Measurements from ENCODE around the gene AUP1. TPM values are rescaled to one million over a fixed set of nuclear protein-coding genes. Genes with fewer than 3 reads are reported as not detected.

AUP1 gene
- total RNA-seq, 2 donors from 2014 or later = 76.3 to 88.9 TPM

DNA sequence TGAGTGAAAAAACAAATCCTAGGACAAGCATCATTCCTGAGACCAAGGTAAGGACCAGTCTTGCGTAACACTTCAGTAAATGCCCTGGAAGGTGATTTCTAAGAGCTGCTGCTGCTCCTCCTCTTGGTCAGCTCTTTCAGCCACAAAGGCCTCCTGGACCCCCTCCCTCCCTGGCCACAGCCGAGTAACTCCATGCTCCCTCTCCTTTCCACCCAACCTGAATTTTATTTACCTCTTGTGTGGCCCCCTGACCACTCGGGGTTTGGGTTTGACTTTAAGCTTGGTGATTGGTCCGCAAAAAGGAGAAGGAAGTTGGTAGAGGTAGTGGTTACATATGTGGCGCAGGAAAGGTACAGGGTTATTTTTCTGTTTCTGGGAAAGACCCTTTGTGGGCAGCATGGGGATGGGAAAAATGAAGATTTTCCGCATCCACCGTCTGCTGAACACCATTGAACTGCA is 9.4 kb upstream of the AUP1 start:
- Mint-ChIP-seq H3K4me1 (peaks cover 9% of the 10 kb centered on the region), H3K4me3 (no peak overlapping the region), H3K36me3 (ENCODE audit: low read depth) (peaks cover under 1% of the 10 kb centered on the region), H3K27me3 (ENCODE audit: insufficient read depth) (peaks cover 2% of the 10 kb centered on the region), H3K27ac (no peak overlapping the region), H3K9me3 (no peaks in the 10 kb centered on the region)
- Histone ChIP-seq H3K36me3 (ENCODE audit: control insufficient read depth, insufficient read depth, low read length) (no peaks in the 10 kb centered on the region), H3K9me3 (ENCODE audit: control insufficient read depth, low read length) (no peaks in the 10 kb centered on the region), H3K4me3 (ENCODE audit: low read length) (no peak overlapping the region), H3K27ac (ENCODE audit: low read depth, low read length) (no peak overlapping the region), H3K27me3 (ENCODE audit: control insufficient read depth, insufficient read depth, low read length, poor library complexity, severe bottlenecking) (no peaks in the 10 kb centered on the region), H3K4me1 (ENCODE audit: control insufficient read depth, insufficient read depth, low read length) (no peaks in the 10 kb centered on the region), H3K9ac (ENCODE audit: extremely low read depth, low read length, poor library complexity, severe bottlenecking) (no peak overlapping the region)
- no peak for DNase-seq
- TF ChIP-seq, protein P1, sequence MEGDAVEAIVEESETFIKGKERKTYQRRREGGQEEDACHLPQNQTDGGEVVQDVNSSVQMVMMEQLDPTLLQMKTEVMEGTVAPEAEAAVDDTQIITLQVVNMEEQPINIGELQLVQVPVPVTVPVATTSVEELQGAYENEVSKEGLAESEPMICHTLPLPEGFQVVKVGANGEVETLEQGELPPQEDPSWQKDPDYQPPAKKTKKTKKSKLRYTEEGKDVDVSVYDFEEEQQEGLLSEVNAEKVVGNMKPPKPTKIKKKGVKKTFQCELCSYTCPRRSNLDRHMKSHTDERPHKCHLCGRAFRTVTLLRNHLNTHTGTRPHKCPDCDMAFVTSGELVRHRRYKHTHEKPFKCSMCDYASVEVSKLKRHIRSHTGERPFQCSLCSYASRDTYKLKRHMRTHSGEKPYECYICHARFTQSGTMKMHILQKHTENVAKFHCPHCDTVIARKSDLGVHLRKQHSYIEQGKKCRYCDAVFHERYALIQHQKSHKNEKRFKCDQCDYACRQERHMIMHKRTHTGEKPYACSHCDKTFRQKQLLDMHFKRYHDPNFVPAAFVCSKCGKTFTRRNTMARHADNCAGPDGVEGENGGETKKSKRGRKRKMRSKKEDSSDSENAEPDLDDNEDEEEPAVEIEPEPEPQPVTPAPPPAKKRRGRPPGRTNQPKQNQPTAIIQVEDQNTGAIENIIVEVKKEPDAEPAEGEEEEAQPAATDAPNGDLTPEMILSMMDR (conservative IDR thresholded peaks at IDR 0.05) = no peak
- 93 to 94% methylated on average over 4 to 7 of the region's 7 CpGs for WGBS, 2 experiments (ENCODE audit: insufficient coverage in 1 of 2, insufficient read length in 1 of 2)

DNA sequence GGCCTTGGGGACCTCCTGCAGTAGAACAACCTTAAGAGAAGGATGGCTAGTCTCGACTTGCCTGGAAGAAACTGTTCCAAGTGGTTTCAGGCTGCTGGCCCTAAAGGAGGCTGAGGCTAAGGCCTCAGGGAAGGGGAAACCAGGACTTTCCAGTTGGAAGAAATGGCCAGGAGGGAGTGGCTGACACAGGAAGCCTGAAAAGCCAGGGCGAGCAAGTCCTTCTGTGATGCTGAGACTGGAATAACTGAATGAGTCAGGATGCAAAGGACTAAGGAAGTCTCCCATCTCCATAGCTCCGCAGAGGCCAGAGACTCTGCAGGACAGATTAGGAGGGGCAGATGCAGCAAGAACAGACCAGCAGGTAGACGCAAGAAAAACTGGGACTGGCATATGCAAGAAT is 7.6 kb upstream of the AUP1 start:
- TF ChIP-seq, protein P1 (conservative IDR thresholded peaks at IDR 0.05) = no peak
- Mint-ChIP-seq H3K9me3 (no peaks in the 10 kb centered on the region), H3K27ac (no peak overlapping the region), H3K27me3 (ENCODE audit: insufficient read depth) (peaks cover 2% of the 10 kb centered on the region), H3K4me1 (peaks cover 9% of the 10 kb centered on the region), H3K36me3 (ENCODE audit: low read depth) (peaks cover 4% of the 10 kb centered on the region), H3K4me3 (no peak overlapping the region)
- Histone ChIP-seq H3K4me3 (ENCODE audit: low read length) (no peak overlapping the region), H3K27ac (ENCODE audit: low read depth, low read length) (no peak overlapping the region), H3K27me3 (ENCODE audit: control insufficient read depth, insufficient read depth, low read length, poor library complexity, severe bottlenecking) (no peaks in the 10 kb centered on the region), H3K9me3 (ENCODE audit: control insufficient read depth, low read length) (no peaks in the 10 kb centered on the region), H3K9ac (ENCODE audit: extremely low read depth, low read length, poor library complexity, severe bottlenecking) (no peak overlapping the region), H3K4me1 (ENCODE audit: control insufficient read depth, insufficient read depth, low read length) (no peaks in the 10 kb centered on the region), H3K36me3 (ENCODE audit: control insufficient read depth, insufficient read depth, low read length) (peaks cover 5% of the 10 kb centered on the region)
- 77 to 82% methylated on average over 4 of the region's 4 CpGs for WGBS, 2 experiments (ENCODE audit: insufficient coverage in 1 of 2, insufficient read length in 1 of 2)
- no peak for DNase-seq

DNA sequence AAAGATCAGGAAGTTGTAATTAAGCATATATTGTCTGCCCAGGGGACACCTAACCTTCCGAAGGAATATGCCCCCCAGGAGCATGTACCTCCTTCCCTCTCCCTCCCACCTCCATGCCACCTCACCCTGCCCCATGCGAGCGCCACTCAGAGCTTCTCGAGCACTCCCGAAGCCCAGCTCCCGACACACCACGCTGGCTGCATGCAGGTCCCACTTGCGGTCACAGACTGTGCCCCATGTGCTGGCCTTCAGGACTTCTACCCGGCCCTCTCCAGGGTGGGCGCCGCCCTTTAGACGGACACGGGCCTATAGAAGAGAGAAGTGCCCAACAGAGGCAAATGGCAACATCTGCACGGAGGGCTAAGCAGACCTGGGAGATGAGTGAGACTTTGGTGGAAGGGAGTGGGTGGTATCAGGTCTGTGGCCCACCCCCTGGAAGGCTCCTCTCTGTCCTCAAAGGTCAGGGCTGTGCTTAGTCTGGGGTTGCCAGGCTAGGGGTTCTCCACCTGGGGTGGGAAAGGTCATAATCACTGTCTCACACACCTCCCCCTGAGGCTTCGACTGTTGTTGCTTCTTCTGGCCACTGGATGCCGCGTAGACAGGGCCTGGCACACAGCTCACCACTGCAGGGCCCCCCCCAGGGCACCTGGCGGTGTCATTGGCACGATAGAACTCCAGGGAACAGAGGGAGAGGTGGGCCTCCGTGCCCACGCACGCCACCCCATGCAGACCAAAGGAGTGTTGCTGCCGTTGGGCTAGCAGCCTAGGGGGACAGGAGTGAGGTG is 6.9 kb upstream of the AUP1 start:
- H3K27ac ChIP-seq (ENCODE audit: low read depth, low read length) = no peak overlapping the region
- no peak for DNase-seq
- peaks cover 2% of the 10 kb centered on the region for H3K27me3 Mint-ChIP-seq (ENCODE audit: insufficient read depth)
- peaks cover 9% of the 10 kb centered on the region for H3K36me3 ChIP-seq (ENCODE audit: control insufficient read depth, insufficient read depth, low read length)
- TF ChIP-seq, protein P1 (conservative IDR thresholded peaks at IDR 0.05) = no peak
- peaks cover 9% of the 10 kb centered on the region for H3K4me1 Mint-ChIP-seq
- H3K27me3 ChIP-seq (ENCODE audit: control insufficient read depth, insufficient read depth, low read length, poor library complexity, severe bottlenecking) = no peaks in the 10 kb centered on the region
- no peaks in the 10 kb centered on the region for H3K4me1 ChIP-seq (ENCODE audit: control insufficient read depth, insufficient read depth, low read length)
- H3K9me3 ChIP-seq (ENCODE audit: control insufficient read depth, low read length) = no peaks in the 10 kb centered on the region
- H3K4me3 ChIP-seq (ENCODE audit: low read length) = no peak overlapping the region
- no peak overlapping the region for H3K9ac ChIP-seq (ENCODE audit: extremely low read depth, low read length, poor library complexity, severe bottlenecking)
- 92 to 97% methylated on average over 16 to 23 of the region's 23 CpGs for WGBS, 2 experiments (ENCODE audit: insufficient coverage in 1 of 2, insufficient read length in 1 of 2)
- peaks cover 8% of the 10 kb centered on the region for H3K36me3 Mint-ChIP-seq (ENCODE audit: low read depth)
- H3K27ac Mint-ChIP-seq = no peak overlapping the region
- no peak overlapping the region for H3K4me3 Mint-ChIP-seq
- H3K9me3 Mint-ChIP-seq = no peaks in the 10 kb centered on the region

All from endodermal cell (in vitro differentiated cells).